Effector memory CD4-positive, alpha-beta T cell (primary cell): ENCODE data around the gene NDOR1.

Source experiments
- DNase-seq, 3 donors: peaks; one replicate each; pipeline ENCODE4 v3.0.0-alpha.2; 2020
- H3K27ac ChIP-seq: 2 replicates; pipeline ENCODE4 v1.7.0; 2013; ENCODE audit warnings: mild to moderate bottlenecking, low read length, moderate library complexity; ENCODE audit not compliant: insufficient read depth, poor library complexity, severe bottlenecking
- H3K27me3 ChIP-seq: replicated peaks from 2 replicates; pipeline ENCODE4 v1.7.0; 2013; ENCODE audit warnings: mild to moderate bottlenecking, low read length; ENCODE audit not compliant: insufficient read depth, control insufficient read depth, poor library complexity, severe bottlenecking
- H3K36me3 ChIP-seq: 2 replicates; pipeline ENCODE4 v1.7.0; 2013; ENCODE audit warnings: mild to moderate bottlenecking, low read length, moderate library complexity; ENCODE audit not compliant: control insufficient read depth, insufficient read depth
- H3K4me1 ChIP-seq: 2 replicates; pipeline ENCODE4 v1.7.0; 2013; ENCODE audit warnings: low read length, mild to moderate bottlenecking; ENCODE audit not compliant: control insufficient read depth, insufficient read depth, poor library complexity, severe bottlenecking
- H3K4me3 ChIP-seq: 2 replicates; pipeline ENCODE4 v1.7.0; 2013; ENCODE audit warnings: low read length, low read depth, mild to moderate bottlenecking; ENCODE audit not compliant: insufficient read depth, poor library complexity, severe bottlenecking
- H3K9me3 ChIP-seq: 2 replicates; pipeline ENCODE4 v1.7.0; 2013; ENCODE audit warnings: mild to moderate bottlenecking, low read length, moderate library complexity; ENCODE audit not compliant: control insufficient read depth

NDOR1 gene

DNA sequence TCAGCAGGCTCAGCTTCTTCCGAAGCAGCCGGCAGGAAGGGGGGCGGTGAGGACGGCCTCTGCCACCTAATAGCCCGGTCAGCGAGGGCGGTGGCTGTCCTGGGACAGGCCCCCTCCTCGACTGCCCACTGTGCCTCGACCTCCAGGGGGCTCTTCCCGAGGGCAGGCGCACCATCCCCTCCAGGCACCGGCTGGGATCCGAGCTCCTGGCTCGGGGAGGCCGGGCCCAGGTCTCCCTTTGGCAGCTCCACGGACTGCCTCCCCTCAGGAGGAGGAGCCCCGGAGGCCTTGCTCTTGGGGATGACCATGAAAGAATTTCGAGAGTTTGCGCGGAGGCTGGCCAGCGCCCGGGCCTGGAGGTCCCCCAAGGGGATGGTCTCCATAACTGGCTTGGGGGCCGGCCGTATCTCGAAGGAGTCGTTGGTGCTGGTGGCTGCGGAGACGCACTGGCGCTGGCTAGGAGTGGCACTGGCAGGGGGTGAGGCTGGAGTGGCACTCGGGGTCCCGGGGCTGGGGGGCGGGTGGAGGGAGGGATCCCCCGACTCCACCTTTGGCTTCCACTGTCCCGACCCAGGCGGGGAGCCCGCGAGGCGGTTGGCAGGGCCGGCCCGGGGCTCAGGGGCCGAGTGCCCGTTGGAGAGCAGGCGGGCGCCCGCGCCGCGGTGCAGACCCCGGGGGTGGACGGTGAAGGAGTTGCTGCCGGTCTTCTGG is 5.9 kb upstream of the NDOR1 start:
- Histone ChIP-seq H3K4me1 (peaks cover 22% of the 10 kb centered on the region), H3K27ac (no peak overlapping the region), H3K36me3 (no peaks in the 10 kb centered on the region), H3K4me3 (peak overlapping the region; percentile 29), H3K27me3 (no peaks in the 10 kb centered on the region), H3K9me3 (no peaks in the 10 kb centered on the region)
- DNase-seq, result no peak

DNA sequence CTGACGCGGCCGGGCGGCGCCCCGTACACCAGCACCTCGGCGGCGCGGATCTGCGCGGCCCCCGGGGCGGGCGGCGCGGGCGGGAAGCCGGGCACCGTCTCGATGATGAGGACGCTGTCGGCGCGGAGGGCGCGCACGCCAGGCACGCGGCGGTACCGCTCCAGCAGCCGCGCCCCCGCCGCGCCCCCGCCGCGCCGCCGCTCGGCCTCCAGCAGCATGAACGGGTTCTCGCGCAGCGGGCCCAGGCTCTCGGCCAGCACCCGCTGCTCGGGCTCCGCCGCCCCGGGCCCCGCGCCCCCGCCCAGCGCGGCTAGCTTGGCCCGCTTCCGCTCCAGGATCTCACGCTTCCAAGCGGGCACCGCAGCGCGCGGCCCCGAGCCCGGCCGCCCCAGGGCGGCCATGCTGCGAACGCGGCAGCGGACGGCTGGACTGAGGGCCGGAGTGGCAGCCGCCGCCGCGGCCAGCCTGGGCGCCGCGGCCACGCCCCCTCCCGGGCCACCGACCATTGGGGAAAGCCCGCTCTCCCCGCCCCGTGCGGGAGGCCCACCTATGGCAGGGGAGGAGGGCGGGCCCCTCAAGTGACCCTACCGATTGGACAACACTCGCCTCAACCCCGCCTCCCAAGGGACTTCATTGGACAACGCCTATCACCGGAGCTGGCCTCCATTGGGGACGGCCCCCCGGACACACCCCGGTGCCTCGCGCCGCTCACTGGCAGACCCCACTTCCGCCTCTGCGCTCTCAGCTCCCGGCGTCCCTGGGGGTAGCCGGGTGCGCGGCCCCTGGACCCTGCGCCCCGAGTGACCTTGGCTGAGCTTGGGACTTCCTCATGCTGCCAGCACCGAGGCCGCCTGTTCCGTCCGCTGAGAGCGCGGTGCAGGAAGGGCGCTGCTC is 4.9 kb upstream of the NDOR1 start, which contains the start of gene TPRN:
TSS of gene TPRN (minus strand) at position 431 of the 894 bp plus-strand sequence. CDS start at position 401, 30 bp downstream.
- Histone ChIP-seq H3K27me3 (no peaks in the 10 kb centered on the region), H3K9me3 (no peaks in the 10 kb centered on the region), H3K36me3 (no peaks in the 10 kb centered on the region), H3K27ac (peak within 1 kb of the TSS; percentile 83), H3K4me1 (peaks cover 27% of the 10 kb centered on the region), H3K4me3 (peak within 1 kb of the TSS; percentile 78)
- peak; percentile 96 to 98 (median 98) for DNase-seq

DNA sequence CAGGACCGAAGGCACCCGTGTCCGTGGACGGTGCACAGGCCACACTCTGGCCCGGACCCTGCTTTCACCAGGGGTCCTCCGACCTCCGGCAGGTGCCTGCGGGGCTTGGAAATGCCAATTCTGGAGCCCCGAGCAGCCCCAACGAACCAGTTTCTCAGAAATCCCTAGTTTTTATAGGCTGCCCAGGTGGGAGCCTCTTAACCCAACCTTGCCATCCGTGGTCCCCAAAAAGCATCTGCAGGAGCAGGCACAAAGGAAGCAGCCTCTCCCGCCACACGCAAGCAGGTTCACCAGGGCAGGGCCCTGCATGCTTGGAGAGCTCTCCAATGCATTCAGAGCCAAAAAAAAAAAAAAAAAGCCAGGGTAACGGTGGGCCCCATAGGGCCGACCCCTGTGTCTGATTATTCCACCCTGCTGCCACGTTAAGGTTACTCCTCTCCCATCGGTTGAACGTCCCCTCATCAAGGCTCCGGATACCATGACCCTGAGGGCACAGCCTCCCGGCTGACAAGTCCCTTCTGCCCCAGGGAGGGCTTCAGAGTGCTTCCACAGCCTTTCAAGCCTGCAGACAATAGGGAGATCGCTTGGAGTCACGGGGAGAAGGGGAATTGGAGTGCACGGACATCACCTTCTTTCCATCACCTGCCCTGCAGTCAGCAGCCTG is 4.2 kb upstream of the NDOR1 start:
- H3K27ac ChIP-seq, result peak overlapping the region; percentile 83
- H3K9me3 ChIP-seq, result no peaks in the 10 kb centered on the region
- no peaks in the 10 kb centered on the region for H3K36me3 ChIP-seq
- H3K4me1 ChIP-seq, result peaks cover 32% of the 10 kb centered on the region
- H3K4me3 ChIP-seq, result peak overlapping the region; percentile 78
- H3K27me3 ChIP-seq, result no peaks in the 10 kb centered on the region
- no peak for DNase-seq

DNA sequence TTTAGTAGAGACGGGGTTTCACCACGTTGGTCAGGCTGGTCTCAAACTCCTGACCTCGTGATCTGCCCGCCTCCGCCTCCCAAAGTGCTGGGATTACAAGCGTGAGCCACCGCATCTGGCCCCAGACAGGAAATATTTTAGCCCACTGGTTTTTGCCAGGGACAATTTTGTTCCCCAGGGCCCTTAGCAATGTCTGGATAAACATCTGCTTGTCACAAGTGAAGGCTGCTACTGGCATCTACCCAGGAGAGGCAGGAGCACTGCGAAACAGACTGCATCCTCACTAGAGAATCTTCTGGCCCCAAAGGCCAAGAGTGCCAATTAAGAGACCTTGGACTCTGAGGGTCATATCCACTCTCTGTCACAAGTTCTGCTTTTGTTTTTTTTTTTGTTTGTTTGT is 2.5 kb upstream of the NDOR1 start:
- no peaks in the 10 kb centered on the region for H3K27me3 ChIP-seq
- peaks cover 37% of the 10 kb centered on the region for H3K4me1 ChIP-seq

DNA sequence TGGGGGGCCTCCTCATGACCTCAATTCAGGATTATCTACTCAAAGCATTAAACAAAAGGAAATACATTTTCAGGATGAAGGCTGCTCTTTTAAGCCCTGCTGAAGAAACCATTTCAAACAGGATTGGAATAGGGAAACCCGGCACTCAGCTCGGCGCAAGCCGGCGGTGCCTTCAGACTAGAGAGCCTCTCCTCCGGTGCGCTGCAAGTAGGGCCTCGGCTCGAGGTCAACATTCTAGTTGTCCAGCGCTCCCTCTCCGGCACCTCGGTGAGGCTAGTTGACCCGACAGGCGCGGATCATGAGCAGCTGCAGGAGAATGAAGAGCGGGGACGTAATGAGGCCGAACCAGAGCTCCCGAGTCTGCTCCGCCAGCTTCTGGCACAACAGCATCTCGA is 772 bp upstream of the NDOR1 start:
- Histone ChIP-seq H3K36me3 (peaks cover 3% of the 10 kb centered on the region), H3K27me3 (no peaks in the 10 kb centered on the region), H3K9me3 (no peaks in the 10 kb centered on the region), H3K4me3 (peak overlapping the region; percentile 77), H3K27ac (peak overlapping the region; percentile 89), H3K4me1 (peaks cover 32% of the 10 kb centered on the region)
- no peak for DNase-seq

More for the DNA sequence above, 2.5 kb upstream of the NDOR1 start:
- no peak for DNase-seq
- H3K27ac ChIP-seq, result no peak overlapping the region
- no peak overlapping the region for H3K4me3 ChIP-seq
- H3K36me3 ChIP-seq, result no peaks in the 10 kb centered on the region
- no peaks in the 10 kb centered on the region for H3K9me3 ChIP-seq

DNA sequence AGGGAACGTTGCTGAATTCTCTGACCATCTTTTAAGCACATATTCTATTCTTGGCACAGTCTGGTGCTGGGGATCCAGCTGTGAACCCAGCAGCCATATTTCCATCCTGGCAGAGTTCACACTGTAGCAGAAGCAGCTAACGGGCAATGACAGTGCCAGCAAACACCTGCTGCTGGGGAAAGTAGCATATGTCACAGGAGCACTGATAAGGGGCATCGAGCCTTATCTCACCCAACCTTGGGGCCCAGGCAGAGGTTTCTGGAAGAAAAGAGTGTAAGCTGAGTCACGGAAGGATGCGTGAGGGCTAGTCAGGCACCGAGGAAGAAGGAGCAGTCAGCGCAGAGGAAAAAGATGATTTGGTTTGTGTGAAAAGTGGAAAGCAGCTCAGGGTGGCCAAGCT is 1.1 kb downstream of the NDOR1 start:
- Histone ChIP-seq H3K36me3 (peaks cover 3% of the 10 kb centered on the region), H3K4me3 (peak overlapping the region; percentile 77), H3K27ac (no peak overlapping the region), H3K4me1 (peaks cover 24% of the 10 kb centered on the region), H3K27me3 (no peaks in the 10 kb centered on the region), H3K9me3 (no peaks in the 10 kb centered on the region)
- no peak for DNase-seq

DNA sequence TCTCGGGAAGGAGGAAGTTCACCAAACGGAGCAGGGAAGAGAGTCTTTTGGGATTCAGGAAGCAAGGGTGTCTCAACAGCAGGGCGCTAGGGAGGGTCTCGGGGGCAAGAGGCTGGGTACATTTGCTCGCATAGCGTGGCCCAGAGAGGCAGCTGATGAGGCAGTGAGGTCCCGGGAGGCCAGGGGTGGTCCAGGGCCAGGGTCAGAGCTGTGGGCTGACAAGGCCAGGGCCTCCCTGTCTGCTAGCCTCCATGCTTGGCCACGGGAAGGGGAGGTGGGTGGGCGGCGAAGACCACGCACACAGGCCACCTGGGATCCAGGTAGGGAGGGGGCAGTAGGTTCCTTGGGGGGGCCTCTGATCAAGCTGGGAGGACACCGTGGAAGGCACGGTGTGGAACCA is 6.0 kb downstream of the NDOR1 start:
- H3K36me3 ChIP-seq, result peaks cover 3% of the 10 kb centered on the region
- H3K27me3 ChIP-seq, result no peaks in the 10 kb centered on the region
- peaks cover 3% of the 10 kb centered on the region for H3K4me1 ChIP-seq
- H3K9me3 ChIP-seq, result no peaks in the 10 kb centered on the region
- DNase-seq, result no peak
- H3K27ac ChIP-seq, result no peak overlapping the region
- H3K4me3 ChIP-seq, result no peak overlapping the region

DNA sequence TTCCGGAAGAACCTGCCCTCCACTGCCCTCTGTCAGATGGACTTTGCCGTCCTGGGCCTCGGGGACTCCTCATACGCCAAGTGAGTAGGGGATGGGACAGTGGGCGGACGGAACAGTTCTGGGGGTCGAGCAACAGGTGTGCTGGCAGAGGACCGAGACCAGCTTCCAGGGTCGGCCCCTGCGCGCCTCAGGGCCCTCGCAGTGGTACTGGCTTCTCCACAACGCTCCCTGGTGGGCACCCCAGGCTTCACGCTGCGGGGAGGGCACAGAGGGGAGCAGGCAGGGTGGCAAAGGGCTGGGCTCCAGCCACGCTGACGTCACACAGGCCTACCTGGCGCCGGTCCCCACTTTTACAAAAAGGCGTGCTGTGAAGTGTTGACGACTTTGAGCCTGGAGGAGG is 7.0 kb downstream of the NDOR1 start:
- no peak overlapping the region for H3K27ac ChIP-seq
- H3K4me1 ChIP-seq, result peaks cover 1% of the 10 kb centered on the region
- H3K4me3 ChIP-seq, result no peak overlapping the region
- H3K9me3 ChIP-seq, result no peaks in the 10 kb centered on the region
- H3K27me3 ChIP-seq, result no peaks in the 10 kb centered on the region
- no peak for DNase-seq
- H3K36me3 ChIP-seq, result peaks cover 3% of the 10 kb centered on the region

DNA sequence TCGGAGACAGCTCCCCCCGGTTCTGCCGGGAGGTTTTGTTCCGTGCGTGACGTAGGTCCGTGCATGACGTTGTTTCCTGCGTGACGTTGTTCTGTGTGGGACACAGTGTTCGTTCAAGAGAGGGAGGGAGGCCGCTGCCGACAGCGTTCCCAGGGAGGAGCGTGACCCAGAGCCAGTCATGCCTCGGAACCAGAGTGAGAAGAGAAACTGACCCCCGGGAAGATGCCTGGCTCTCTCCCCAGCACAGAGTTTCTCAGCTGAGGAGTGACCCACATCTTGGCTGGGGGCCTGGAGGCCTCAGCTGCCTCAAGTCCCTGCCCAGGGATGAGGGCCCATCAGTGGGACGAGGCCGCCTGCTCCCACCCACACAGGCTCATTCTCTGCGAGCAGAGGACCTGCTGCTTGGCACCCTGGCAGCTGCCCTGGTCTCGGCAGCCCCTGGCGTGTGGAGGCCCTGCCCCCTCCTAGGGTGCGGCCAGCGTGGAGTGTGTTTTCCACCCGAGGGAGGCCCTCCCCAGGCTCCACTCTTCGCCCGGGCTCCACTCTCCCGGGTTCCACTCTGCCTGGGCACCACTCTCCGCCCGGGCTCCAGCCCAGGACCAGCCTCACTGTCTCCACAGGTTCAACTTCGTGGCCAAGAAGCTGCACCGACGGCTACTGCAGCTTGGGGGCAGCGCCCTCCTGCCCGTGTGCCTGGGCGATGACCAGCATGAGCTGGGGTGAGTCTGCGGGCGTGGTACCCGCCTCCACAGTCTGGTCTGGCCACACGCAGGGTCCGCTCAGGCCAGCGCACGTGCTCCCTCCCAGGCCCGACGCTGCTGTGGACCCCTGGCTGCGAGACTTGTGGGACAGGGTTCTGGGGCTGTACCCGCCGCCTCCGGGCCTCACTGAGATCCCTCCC is 7.9 kb downstream of the NDOR1 start:
- H3K36me3 ChIP-seq, result peaks cover 3% of the 10 kb centered on the region
- H3K27me3 ChIP-seq, result no peaks in the 10 kb centered on the region
- no peaks in the 10 kb centered on the region for H3K9me3 ChIP-seq
- no peak overlapping the region for H3K4me3 ChIP-seq
- DNase-seq, result no peak
- no peak overlapping the region for H3K27ac ChIP-seq
- peaks cover 3% of the 10 kb centered on the region for H3K4me1 ChIP-seq
